GM12878 (cell line): ENCODE measurements around the gene ELOVL5. TPM values are rescaled to one million over a fixed set of nuclear protein-coding genes. Genes with fewer than 3 reads are reported as not detected.

Experiments
- ATF7 ChIP-seq: fragments of 450-650 bp; IDR thresholded peaks from 2 replicates; pipeline ENCODE4 v1.6.1; 2016; ENCODE audit warnings: low read depth, mild to moderate bottlenecking
- CEBPB ChIP-seq, 2 experiments: fragments of 150-350 bp in 1 of 2; IDR thresholded peaks; 2 replicates each; pipeline ENCODE4 v1.6.1; 2012 to 2014; ENCODE audit warnings: low read depth in 2 of 2, low read length in 2 of 2, borderline replicate concordance in 1 of 2, inconsistent platforms in 1 of 2
- ETV6 ChIP-seq, 2 experiments: fragments of 450-650 bp in 1 of 2; IDR thresholded peaks in 1 of 2; conservative IDR thresholded peaks in 1 of 2; 2 replicates each; pipeline ENCODE4 v1.6.1; 2014; ENCODE audit warnings: antibody characterized with exemption in 1 of 2, borderline replicate concordance in 1 of 2, low read depth in 1 of 2, mild to moderate bottlenecking in 1 of 2, moderate library complexity in 1 of 2
- JUND ChIP-seq: IDR thresholded peaks from 2 replicates; pipeline ENCODE4 v1.6.1; 2012; ENCODE audit warnings: low read depth, mild to moderate bottlenecking, low read length, improper control_type of control experiment, moderate library complexity
- LARP7 ChIP-seq: fragments of 450-650 bp; IDR thresholded peaks from 2 replicates; pipeline ENCODE4 v1.6.1; 2017; ENCODE audit warnings: mild to moderate bottlenecking
- MTA2 ChIP-seq: fragments of 450-650 bp; IDR thresholded peaks from 2 replicates; pipeline ENCODE4 v1.6.1; 2016; ENCODE audit warnings: low read depth, mild to moderate bottlenecking, moderate library complexity
- NFIC ChIP-seq: IDR thresholded peaks from 2 replicates; pipeline ENCODE4 v1.6.1; 2012; ENCODE audit warnings: low read depth, mild to moderate bottlenecking, inconsistent platforms, low read length, moderate library complexity
- NFYA ChIP-seq: IDR thresholded peaks from 2 replicates; pipeline ENCODE4 v1.6.1; 2011; ENCODE audit warnings: low read depth, mild to moderate bottlenecking, low read length, improper control_type of control experiment, borderline replicate concordance
- POU2F2 ChIP-seq: IDR thresholded peaks from 3 replicates; pipeline ENCODE4 v1.6.1; 2011; ENCODE audit warnings: low read depth, mild to moderate bottlenecking, low read length, borderline replicate concordance
- SPI1 ChIP-seq: IDR thresholded peaks from 2 replicates; pipeline ENCODE4 v1.6.1; 2011; ENCODE audit warnings: low read depth, mild to moderate bottlenecking, low read length, moderate library complexity, borderline replicate concordance; ENCODE audit not compliant: insufficient read depth
- SREBF2 ChIP-seq: IDR thresholded peaks from 2 replicates; pipeline ENCODE4 v1.6.1; 2012; ENCODE audit warnings: mild to moderate bottlenecking, low read length
- SUPT20H ChIP-seq: IDR thresholded peaks from 2 replicates; pipeline ENCODE4 v1.6.1; 2011; ENCODE audit warnings: low read depth, mild to moderate bottlenecking, low read length, moderate library complexity, borderline replicate concordance; ENCODE audit not compliant: control insufficient read depth
- TAF1 ChIP-seq: IDR thresholded peaks from 2 replicates; pipeline ENCODE4 v1.6.1; 2011; ENCODE audit warnings: mild to moderate bottlenecking, low read depth, low read length, borderline replicate concordance
- YY1 ChIP-seq: IDR thresholded peaks from 2 replicates; pipeline ENCODE4 v1.6.1; 2011; ENCODE audit warnings: low read depth, mild to moderate bottlenecking, low read length
- polyA plus RNA-seq, 11 experiments: library from polyadenylated mRNA; depleted of rRNA in 4 of 11; unstranded in 6 of 11; stranded (reverse) in 5 of 11; fragments of >200 nt; fragmentation: Nextera tagmentation in 4 of 11; fragmentation: Illumina TruSeq in 1 of 11; extraction: Ambion mirVana in 4 of 11; extraction: Trizol in 1 of 11; gene quantifications; 1 replicate in 1 of 11; 2 replicates in 10 of 11; pipeline versions ENCODE4 v1.2.1 to v1.2.3, GENCODE V29; 2011 to 2016; ENCODE audit warnings: inconsistent platforms in 2 of 11, missing spikeins in 2 of 11, low read depth in 1 of 11
- total RNA-seq, 4 experiments: library from RNA; depleted of rRNA in 3 of 4; stranded (reverse); fragments of >200 nt in 3 of 4; fragmentation: Illumina TruSeq in 1 of 4; extraction: Trizol in 1 of 4; gene quantifications; 2 replicates each; pipeline versions ENCODE4 v1.2.1 to v1.2.3, GENCODE V29; 2013 to 2021
- TF ChIP-seq, protein P1 (sequence below): fragments of 450-650 bp; IDR thresholded peaks from 2 replicates; pipeline ENCODE4 v1.6.1; 2017; ENCODE audit warnings: low read depth, mild to moderate bottlenecking, moderate library complexity
- TF ChIP-seq, protein P2 (sequence below): IDR thresholded peaks from 2 replicates; pipeline ENCODE4 v1.6.1; 2012; ENCODE audit warnings: low read depth, low read length, improper control_type of control experiment
- TF ChIP-seq, protein P3 (sequence below): fragments of 150-350 bp; IDR thresholded peaks from 2 replicates; pipeline ENCODE4 v1.6.1; 2014; ENCODE audit warnings: mild to moderate bottlenecking, low read depth, low read length
- TF ChIP-seq, protein P4 (sequence below): fragments of 450-650 bp; IDR thresholded peaks from 2 replicates; pipeline ENCODE4 v1.6.1; 2018; ENCODE audit warnings: mild to moderate bottlenecking, low read depth, moderate library complexity; ENCODE audit not compliant: partially characterized antibody
- TF ChIP-seq, protein P5 (sequence below): fragments of 450-650 bp; IDR thresholded peaks from 2 replicates; pipeline ENCODE4 v1.6.1; 2017; ENCODE audit warnings: antibody characterized with exemption, mild to moderate bottlenecking, moderate library complexity
- TF ChIP-seq, protein P6 (sequence below): IDR thresholded peaks from 2 replicates; pipeline ENCODE4 v1.6.1; 2012; ENCODE audit warnings: low read depth, low read length, improper control_type of control experiment

Gene ELOVL5
- total and polyA plus RNA-seq, 10 of the 15 experiments (the other 5 are each of a cell fraction or from before 2014, with no cell fraction given) = 156 to 241 (median 196) TPM

DNA sequence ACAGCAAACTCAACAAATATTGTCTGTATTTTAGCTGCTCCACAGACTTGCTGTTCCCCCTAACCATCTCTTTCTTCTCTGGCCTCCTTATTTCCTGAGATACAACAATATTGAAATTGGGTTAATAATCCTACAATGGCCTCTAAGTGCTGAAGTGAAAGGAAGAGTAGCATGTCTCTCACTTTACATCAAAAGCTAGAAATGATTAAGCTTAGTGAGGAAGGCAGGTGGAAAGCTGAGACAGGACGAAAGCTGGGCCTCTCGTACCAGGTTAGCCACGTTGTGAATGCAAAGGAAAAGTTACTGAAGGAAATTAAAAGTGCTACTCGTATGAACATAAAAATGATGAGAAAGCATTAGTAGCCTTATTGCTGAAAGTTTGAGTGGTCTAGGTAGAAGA is 63.8 kb downstream of the ELOVL5 start (continued):
- TF ChIP-seq, protein P1, sequence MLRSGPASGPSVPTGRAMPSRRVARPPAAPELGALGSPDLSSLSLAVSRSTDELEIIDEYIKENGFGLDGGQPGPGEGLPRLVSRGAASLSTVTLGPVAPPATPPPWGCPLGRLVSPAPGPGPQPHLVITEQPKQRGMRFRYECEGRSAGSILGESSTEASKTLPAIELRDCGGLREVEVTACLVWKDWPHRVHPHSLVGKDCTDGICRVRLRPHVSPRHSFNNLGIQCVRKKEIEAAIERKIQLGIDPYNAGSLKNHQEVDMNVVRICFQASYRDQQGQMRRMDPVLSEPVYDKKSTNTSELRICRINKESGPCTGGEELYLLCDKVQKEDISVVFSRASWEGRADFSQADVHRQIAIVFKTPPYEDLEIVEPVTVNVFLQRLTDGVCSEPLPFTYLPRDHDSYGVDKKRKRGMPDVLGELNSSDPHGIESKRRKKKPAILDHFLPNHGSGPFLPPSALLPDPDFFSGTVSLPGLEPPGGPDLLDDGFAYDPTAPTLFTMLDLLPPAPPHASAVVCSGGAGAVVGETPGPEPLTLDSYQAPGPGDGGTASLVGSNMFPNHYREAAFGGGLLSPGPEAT = 0 out of 2 replicates have a peak, but pooled peaks have one; percentile 16
- TF ChIP-seq, protein P2, sequence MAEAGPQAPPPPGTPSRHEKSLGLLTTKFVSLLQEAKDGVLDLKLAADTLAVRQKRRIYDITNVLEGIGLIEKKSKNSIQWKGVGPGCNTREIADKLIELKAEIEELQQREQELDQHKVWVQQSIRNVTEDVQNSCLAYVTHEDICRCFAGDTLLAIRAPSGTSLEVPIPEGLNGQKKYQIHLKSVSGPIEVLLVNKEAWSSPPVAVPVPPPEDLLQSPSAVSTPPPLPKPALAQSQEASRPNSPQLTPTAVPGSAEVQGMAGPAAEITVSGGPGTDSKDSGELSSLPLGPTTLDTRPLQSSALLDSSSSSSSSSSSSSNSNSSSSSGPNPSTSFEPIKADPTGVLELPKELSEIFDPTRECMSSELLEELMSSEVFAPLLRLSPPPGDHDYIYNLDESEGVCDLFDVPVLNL = no peak
- TF ChIP-seq ATF7 = no peak
- TF ChIP-seq, protein P3, sequence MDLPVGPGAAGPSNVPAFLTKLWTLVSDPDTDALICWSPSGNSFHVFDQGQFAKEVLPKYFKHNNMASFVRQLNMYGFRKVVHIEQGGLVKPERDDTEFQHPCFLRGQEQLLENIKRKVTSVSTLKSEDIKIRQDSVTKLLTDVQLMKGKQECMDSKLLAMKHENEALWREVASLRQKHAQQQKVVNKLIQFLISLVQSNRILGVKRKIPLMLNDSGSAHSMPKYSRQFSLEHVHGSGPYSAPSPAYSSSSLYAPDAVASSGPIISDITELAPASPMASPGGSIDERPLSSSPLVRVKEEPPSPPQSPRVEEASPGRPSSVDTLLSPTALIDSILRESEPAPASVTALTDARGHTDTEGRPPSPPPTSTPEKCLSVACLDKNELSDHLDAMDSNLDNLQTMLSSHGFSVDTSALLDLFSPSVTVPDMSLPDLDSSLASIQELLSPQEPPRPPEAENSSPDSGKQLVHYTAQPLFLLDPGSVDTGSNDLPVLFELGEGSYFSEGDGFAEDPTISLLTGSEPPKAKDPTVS = no peak
- TF ChIP-seq, protein P4, sequence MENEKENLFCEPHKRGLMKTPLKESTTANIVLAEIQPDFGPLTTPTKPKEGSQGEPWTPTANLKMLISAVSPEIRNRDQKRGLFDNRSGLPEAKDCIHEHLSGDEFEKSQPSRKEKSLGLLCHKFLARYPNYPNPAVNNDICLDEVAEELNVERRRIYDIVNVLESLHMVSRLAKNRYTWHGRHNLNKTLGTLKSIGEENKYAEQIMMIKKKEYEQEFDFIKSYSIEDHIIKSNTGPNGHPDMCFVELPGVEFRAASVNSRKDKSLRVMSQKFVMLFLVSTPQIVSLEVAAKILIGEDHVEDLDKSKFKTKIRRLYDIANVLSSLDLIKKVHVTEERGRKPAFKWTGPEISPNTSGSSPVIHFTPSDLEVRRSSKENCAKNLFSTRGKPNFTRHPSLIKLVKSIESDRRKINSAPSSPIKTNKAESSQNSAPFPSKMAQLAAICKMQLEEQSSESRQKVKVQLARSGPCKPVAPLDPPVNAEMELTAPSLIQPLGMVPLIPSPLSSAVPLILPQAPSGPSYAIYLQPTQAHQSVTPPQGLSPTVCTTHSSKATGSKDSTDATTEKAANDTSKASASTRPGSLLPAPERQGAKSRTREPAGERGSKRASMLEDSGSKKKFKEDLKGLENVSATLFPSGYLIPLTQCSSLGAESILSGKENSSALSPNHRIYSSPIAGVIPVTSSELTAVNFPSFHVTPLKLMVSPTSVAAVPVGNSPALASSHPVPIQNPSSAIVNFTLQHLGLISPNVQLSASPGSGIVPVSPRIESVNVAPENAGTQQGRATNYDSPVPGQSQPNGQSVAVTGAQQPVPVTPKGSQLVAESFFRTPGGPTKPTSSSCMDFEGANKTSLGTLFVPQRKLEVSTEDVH = no peak
- TF ChIP-seq JUND = no peak
- TF ChIP-seq, protein P5, sequence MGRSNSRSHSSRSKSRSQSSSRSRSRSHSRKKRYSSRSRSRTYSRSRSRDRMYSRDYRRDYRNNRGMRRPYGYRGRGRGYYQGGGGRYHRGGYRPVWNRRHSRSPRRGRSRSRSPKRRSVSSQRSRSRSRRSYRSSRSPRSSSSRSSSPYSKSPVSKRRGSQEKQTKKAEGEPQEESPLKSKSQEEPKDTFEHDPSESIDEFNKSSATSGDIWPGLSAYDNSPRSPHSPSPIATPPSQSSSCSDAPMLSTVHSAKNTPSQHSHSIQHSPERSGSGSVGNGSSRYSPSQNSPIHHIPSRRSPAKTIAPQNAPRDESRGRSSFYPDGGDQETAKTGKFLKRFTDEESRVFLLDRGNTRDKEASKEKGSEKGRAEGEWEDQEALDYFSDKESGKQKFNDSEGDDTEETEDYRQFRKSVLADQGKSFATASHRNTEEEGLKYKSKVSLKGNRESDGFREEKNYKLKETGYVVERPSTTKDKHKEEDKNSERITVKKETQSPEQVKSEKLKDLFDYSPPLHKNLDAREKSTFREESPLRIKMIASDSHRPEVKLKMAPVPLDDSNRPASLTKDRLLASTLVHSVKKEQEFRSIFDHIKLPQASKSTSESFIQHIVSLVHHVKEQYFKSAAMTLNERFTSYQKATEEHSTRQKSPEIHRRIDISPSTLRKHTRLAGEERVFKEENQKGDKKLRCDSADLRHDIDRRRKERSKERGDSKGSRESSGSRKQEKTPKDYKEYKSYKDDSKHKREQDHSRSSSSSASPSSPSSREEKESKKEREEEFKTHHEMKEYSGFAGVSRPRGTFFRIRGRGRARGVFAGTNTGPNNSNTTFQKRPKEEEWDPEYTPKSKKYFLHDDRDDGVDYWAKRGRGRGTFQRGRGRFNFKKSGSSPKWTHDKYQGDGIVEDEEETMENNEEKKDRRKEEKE = no peak
- TF ChIP-seq, protein P6, sequence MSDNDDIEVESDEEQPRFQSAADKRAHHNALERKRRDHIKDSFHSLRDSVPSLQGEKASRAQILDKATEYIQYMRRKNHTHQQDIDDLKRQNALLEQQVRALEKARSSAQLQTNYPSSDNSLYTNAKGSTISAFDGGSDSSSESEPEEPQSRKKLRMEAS = no peak
- no peak for TF ChIP-seq CEBPB (IDR thresholded peaks at IDR 0.05; ENCODE audit: borderline replicate concordance in 1 of 2, low read depth in 2 of 2, low read length in 2 of 2)
- TF ChIP-seq NFYA = no peak
- no peak for TF ChIP-seq TAF1
- no peak for TF ChIP-seq SUPT20H
- TF ChIP-seq POU2F2 = no peak
- TF ChIP-seq NFIC = no peak; the same call in 1 of the 2 replicates
- no peak for TF ChIP-seq YY1
- peak in 1 of 2 experiments; percentile 80; a peak in 2 of 4 replicates for TF ChIP-seq ETV6 (conservative IDR thresholded peaks at IDR 0.05 in 1 of 2, IDR thresholded peaks at IDR 0.05 in 1 of 2; ENCODE audit: borderline replicate concordance in 1 of 2, low read depth in 1 of 2)
- no peak for TF ChIP-seq SREBF2
- TF ChIP-seq LARP7 = no peak
- TF ChIP-seq SPI1 = no peak
- TF ChIP-seq MTA2 = peak; percentile 25; the same call in 1 of the 2 replicates
